LNCAP (cell line): Measurements from ENCODE around the gene POU6F2.
A peak's percentile ranks its signal among the peaks of the same experiment; 100 is the strongest.

Experiments
- CTCF ChIP-seq: fragments of 450-650 bp; IDR thresholded peaks from 2 replicates; pipeline ENCODE4 v1.5.1; 2017; ENCODE audit warnings: mild to moderate bottlenecking

The POU6F2 gene

GRCh38 chr7:39461263-39461820 lies 483.6 kb downstream of the POU6F2 start:
- no peak for TF ChIP-seq CTCF

- TF ChIP-seq CTCF = no peak
Observed at GRCh38 chr7:39463252-39463651, 485.5 kb downstream of the POU6F2 start.

GRCh38 chr7:39464350-39465054 lies 486.8 kb downstream of the POU6F2 start:
- TF ChIP-seq CTCF = no peak

GRCh38 chr7:39465055-39465929 lies 487.6 kb downstream of the POU6F2 start:
- TF ChIP-seq CTCF = peak; percentile 89

- TF ChIP-seq CTCF = no peak
Observed at GRCh38 chr7:39468261-39468660, 490.6 kb downstream of the POU6F2 start.

GRCh38 chr7:39468808-39469374 lies 491.2 kb downstream of the POU6F2 start:
- TF ChIP-seq CTCF = no peak

GRCh38 chr7:39480901-39481300 lies 503.2 kb downstream of the POU6F2 start:
- TF ChIP-seq CTCF = no peak
